PC-9 (cell line): ENCODE measurements around the gene PCNX3. TPM values are rescaled to one million over a fixed set of nuclear protein-coding genes. Genes with fewer than 3 reads are reported as not detected.

Experiments used
- BruUV-seq: library from RNA; stranded (reverse); fragments of 400-500 nt; replicated peaks from 2 replicates; lab custom pipeline; 2021; lab: Mats Ljungman, UMichigan
- CTCF ChIA-PET: fragments of 300-600 bp; sonication (Branson Sonifier 250); formaldehyde crosslinking; loops from one replicate; lab custom pipeline; 2022; ENCODE audit warnings: antibody characterized with exemption; lab: Charles Lee
- POLR2A ChIA-PET: fragments of 300-600 bp; sonication (Branson Sonifier 250); formaldehyde crosslinking; loops from one replicate; lab custom pipeline; 2022; ENCODE audit warnings: antibody characterized with exemption; ENCODE audit not compliant: unreplicated experiment; lab: Charles Lee
- DNase-seq, 2 experiments: peaks; one replicate each; pipeline versions ENCODE4 v3.0.0 to v3.0.0-alpha.2; 2015 to 2022; ENCODE audit warnings: mixed read lengths in 1 of 2
- H2AFZ ChIP-seq: fragments of 200-600 bp; sonication (generic); 2 replicates; pipeline ENCODE4 v1.8.1; 2017; ENCODE audit warnings: antibody characterized with exemption
- H3F3A ChIP-seq: fragments of 200-600 bp; sonication (generic); 2 replicates; pipeline ENCODE4 v1.8.1; 2017; ENCODE audit warnings: antibody characterized with exemption, mild to moderate bottlenecking, low read depth; ENCODE audit not compliant: insufficient read depth
- H3K27ac ChIP-seq: fragments of 200-600 bp; sonication (generic); 2 replicates; pipeline ENCODE4 v1.6.1; 2016; ENCODE audit warnings: mixed run types
- H3K27me3 ChIP-seq: fragments of 200-600 bp; sonication (generic); 2 replicates; pipeline ENCODE4 v1.6.1; 2016; ENCODE audit warnings: low read depth, mixed run types; ENCODE audit not compliant: insufficient read depth
- H3K36me3 ChIP-seq: fragments of 200-600 bp; sonication (generic); 2 replicates; pipeline ENCODE4 v1.6.1; 2016; ENCODE audit warnings: low read depth, mixed run types
- H3K4me1 ChIP-seq: fragments of 200-600 bp; sonication (generic); replicated peaks from 2 replicates; pipeline ENCODE4 v1.6.1; 2016; ENCODE audit warnings: mixed run types; ENCODE audit not compliant: insufficient read depth
- H3K4me2 ChIP-seq: fragments of 200-600 bp; sonication (generic); 2 replicates; pipeline ENCODE4 v1.6.1; 2017; ENCODE audit warnings: mixed run types
- H3K4me3 ChIP-seq: fragments of 200-600 bp; sonication (generic); 2 replicates; pipeline ENCODE4 v1.6.1; 2016; ENCODE audit warnings: mixed run types
- H3K79me2 ChIP-seq: fragments of 200-600 bp; sonication (generic); 2 replicates; pipeline ENCODE4 v1.6.1; 2017; ENCODE audit warnings: low read depth, mixed run types
- H3K9me2 ChIP-seq: fragments of 200-600 bp; sonication (generic); 2 replicates; pipeline ENCODE4 v1.8.1; 2017; ENCODE audit warnings: mild to moderate bottlenecking; ENCODE audit not compliant: insufficient read depth
- H3K9me3 ChIP-seq: fragments of 200-600 bp; sonication (generic); 2 replicates; pipeline ENCODE4 v1.8.1; 2016; ENCODE audit warnings: low read depth; ENCODE audit not compliant: insufficient read depth
- H4K20me1 ChIP-seq: fragments of 200-600 bp; sonication (generic); 2 replicates; pipeline ENCODE4 v1.8.1; 2017; ENCODE audit not compliant: insufficient read depth
- EZH2 ChIP-seq: fragments of 200-600 bp; sonication (generic); IDR thresholded peaks from 2 replicates; pipeline ENCODE4 v1.8.0; 2017; ENCODE audit warnings: antibody characterized with exemption, low read depth
- intact Hi-C: fragments of 100-400 bp; cut with micrococcal nuclease; formaldehyde crosslinking; loops from one replicate; pipeline ENCODE4 v1.10.0; 2022; ENCODE audit not compliant: unreplicated experiment
- total RNA-seq: library from RNA; stranded (reverse); gene quantifications from 2 replicates; pipeline ENCODE4 v1.2.3, GENCODE V29; 2021
- TF ChIP-seq, protein P1 (sequence below): fragments of 200-600 bp; sonication (generic); conservative IDR thresholded peaks from 2 replicates; pipeline ENCODE4 v1.6.1; 2017; ENCODE audit warnings: mixed run types, antibody characterized with exemption, mild to moderate bottlenecking, moderate library complexity

PCNX3 gene
- total RNA-seq, 1 experiment from 2014 or later, result 76.9 TPM

- DNase-seq, result no peak
- Histone ChIP-seq H3K27me3 (no peaks in the 10 kb centered on the region), H3K9me2 (no peaks in the 10 kb centered on the region), H3K4me3 (no peak overlapping the region), H3F3A (peaks cover 32% of the 10 kb centered on the region), H3K27ac (no peak overlapping the region), H3K4me1 (0 out of 2 replicates have a peak, but pooled peaks cover 7% of the 10 kb centered on the region), H4K20me1 (no peaks in the 10 kb centered on the region), H3K9me3 (no peaks in the 10 kb centered on the region), H3K36me3 (no peaks in the 10 kb centered on the region), H3K79me2 (no peaks in the 10 kb centered on the region), H3K4me2 (no peak overlapping the region), H2AFZ (no peak overlapping the region)
- intact Hi-C loops, result no loop called here
- no TSS peak for BruUV-seq
- ChIA-PET POLR2A (no interaction called here), CTCF (interaction anchor here (0.8 kb wide), 1 partner anchor 52 kb away, joined by 4 read pairs; no protein-coding TSS in a partner anchor)
- no peak for TF ChIP-seq EZH2
- TF ChIP-seq, protein P1, sequence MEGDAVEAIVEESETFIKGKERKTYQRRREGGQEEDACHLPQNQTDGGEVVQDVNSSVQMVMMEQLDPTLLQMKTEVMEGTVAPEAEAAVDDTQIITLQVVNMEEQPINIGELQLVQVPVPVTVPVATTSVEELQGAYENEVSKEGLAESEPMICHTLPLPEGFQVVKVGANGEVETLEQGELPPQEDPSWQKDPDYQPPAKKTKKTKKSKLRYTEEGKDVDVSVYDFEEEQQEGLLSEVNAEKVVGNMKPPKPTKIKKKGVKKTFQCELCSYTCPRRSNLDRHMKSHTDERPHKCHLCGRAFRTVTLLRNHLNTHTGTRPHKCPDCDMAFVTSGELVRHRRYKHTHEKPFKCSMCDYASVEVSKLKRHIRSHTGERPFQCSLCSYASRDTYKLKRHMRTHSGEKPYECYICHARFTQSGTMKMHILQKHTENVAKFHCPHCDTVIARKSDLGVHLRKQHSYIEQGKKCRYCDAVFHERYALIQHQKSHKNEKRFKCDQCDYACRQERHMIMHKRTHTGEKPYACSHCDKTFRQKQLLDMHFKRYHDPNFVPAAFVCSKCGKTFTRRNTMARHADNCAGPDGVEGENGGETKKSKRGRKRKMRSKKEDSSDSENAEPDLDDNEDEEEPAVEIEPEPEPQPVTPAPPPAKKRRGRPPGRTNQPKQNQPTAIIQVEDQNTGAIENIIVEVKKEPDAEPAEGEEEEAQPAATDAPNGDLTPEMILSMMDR, result no peak
Measured at GRCh38 chr11:65591939-65592857, 23.4 kb upstream of the PCNX3 start.

- intact Hi-C loops, result no loop called here
- DNase-seq, result no peak
- no peaks in the 10 kb centered on the region for H3K9me3 ChIP-seq
- H3K36me3 ChIP-seq, result no peaks in the 10 kb centered on the region
- H3K4me1 ChIP-seq, result 0 out of 2 replicates have a peak, but pooled peaks cover 7% of the 10 kb centered on the region
- CTCF ChIA-PET, result interaction anchor here (0.5 to 0.6 kb wide), 2 partner anchors 17 to 76 kb away, joined by 6 to 12 read pairs; partner anchors contain the start of gene EHBP1L1
- no peaks in the 10 kb centered on the region for H4K20me1 ChIP-seq
- H3K27ac ChIP-seq, result no peak overlapping the region
- no peak overlapping the region for H2AFZ ChIP-seq
- H3K4me2 ChIP-seq, result no peak overlapping the region
- H3F3A ChIP-seq, result peaks cover 39% of the 10 kb centered on the region
- POLR2A ChIA-PET, result interaction anchor here (0.6 kb wide), 2 partner anchors 11 to 323 kb away, joined by 3 to 4 read pairs; no protein-coding TSS in a partner anchor
- TF ChIP-seq, protein P1, result no peak
- TF ChIP-seq EZH2, result no peak
- no peaks in the 10 kb centered on the region for H3K27me3 ChIP-seq
- no peak overlapping the region for H3K4me3 ChIP-seq
- H3K79me2 ChIP-seq, result no peaks in the 10 kb centered on the region
- no TSS peak for BruUV-seq
- H3K9me2 ChIP-seq, result no peaks in the 10 kb centered on the region
Measured at GRCh38 chr11:65592858-65593517, 22.6 kb upstream of the PCNX3 start.
